OCI-LY7 (cell line): ENCODE measurements around the gene SPATS2L. TPM values are rescaled to one million over a fixed set of nuclear protein-coding genes. Genes with fewer than 3 reads are reported as not detected.

Source experiments
- BruUV-seq: library from RNA; stranded (reverse); fragments of 400-500 nt; replicated peaks from 2 replicates; lab custom pipeline; 2021; lab: Mats Ljungman, UMichigan
- CTCF ChIA-PET: fragments of 300-600 bp; sonication (Branson Sonifier 250); formaldehyde crosslinking; loops from one replicate; lab custom pipeline; 2022; ENCODE audit warnings: antibody characterized with exemption; ENCODE audit not compliant: unreplicated experiment; lab: Charles Lee
- POLR2A ChIA-PET: fragments of 300-600 bp; sonication (Branson Sonifier 250); formaldehyde crosslinking; loops from one replicate; lab custom pipeline; 2022; ENCODE audit warnings: antibody characterized with exemption; lab: Charles Lee
- DNase-seq: peaks from one replicate; pipeline ENCODE4 v3.0.0-alpha.2; 2015; ENCODE audit warnings: low spot score
- H2AFZ ChIP-seq: fragments of 200-600 bp; sonication (generic), shearing (Covaris generic); 2 replicates; pipeline ENCODE4 v1.6.1; 2014; ENCODE audit warnings: mild to moderate bottlenecking, antibody characterized with exemption, low read length, moderate library complexity
- H3K27ac ChIP-seq: fragments of 200-600 bp; sonication (generic); 2 replicates; pipeline ENCODE4 v1.5.1; 2014; ENCODE audit warnings: mixed run types, low read depth, mild to moderate bottlenecking, moderate library complexity, low read length, inconsistent platforms; ENCODE audit not compliant: poor library complexity, severe bottlenecking
- H3K36me3 ChIP-seq: fragments of 200-600 bp; sonication (generic); 2 replicates; pipeline ENCODE4 v1.6.1; 2014; ENCODE audit warnings: mild to moderate bottlenecking, antibody characterized with exemption, low read length, moderate library complexity, mixed read lengths; ENCODE audit not compliant: insufficient read depth
- H3K4me1 ChIP-seq: fragments of 200-600 bp; sonication (generic); 2 replicates; pipeline ENCODE4 v1.5.1; 2014; ENCODE audit warnings: mild to moderate bottlenecking, low read length; ENCODE audit not compliant: insufficient read depth, poor library complexity, severe bottlenecking
- H3K4me2 ChIP-seq: fragments of 200-600 bp; sonication (generic); 2 replicates; pipeline ENCODE4 v1.6.1; 2014; ENCODE audit warnings: mild to moderate bottlenecking, low read length
- H3K4me3 ChIP-seq: fragments of 200-600 bp; sonication (generic); 2 replicates; pipeline ENCODE4 v1.5.1; 2014; ENCODE audit warnings: mild to moderate bottlenecking, low read depth, low read length; ENCODE audit not compliant: poor library complexity, severe bottlenecking
- H3K79me2 ChIP-seq: fragments of 200-600 bp; sonication (generic); 2 replicates; pipeline ENCODE4 v1.6.1; 2016; ENCODE audit warnings: low read depth, mild to moderate bottlenecking, low read length, moderate library complexity, mixed read lengths; ENCODE audit not compliant: insufficient read depth
- H3K9me2 ChIP-seq: fragments of 200-600 bp; sonication (generic); 2 replicates; pipeline ENCODE4 v1.6.1; 2016; ENCODE audit warnings: mild to moderate bottlenecking, low read length, mixed read lengths; ENCODE audit not compliant: insufficient read depth
- H3K9me3 ChIP-seq: fragments of 200-600 bp; sonication (generic); 2 replicates; pipeline ENCODE4 v1.6.1; 2014; ENCODE audit warnings: mild to moderate bottlenecking, mixed run types, low read length, mixed read lengths
- H4K20me1 ChIP-seq: fragments of 200-600 bp; sonication (generic); 2 replicates; pipeline ENCODE4 v1.6.1; 2014; ENCODE audit warnings: mild to moderate bottlenecking, antibody characterized with exemption, low read length, moderate library complexity, mixed read lengths; ENCODE audit not compliant: insufficient read depth
- EZH2phosphoT487 ChIP-seq: fragments of 200-600 bp; sonication (generic); IDR thresholded peaks from 2 replicates; pipeline ENCODE4 v1.6.1; 2018; ENCODE audit warnings: low read depth, borderline replicate concordance, mild to moderate bottlenecking, mixed run types, antibody characterized with exemption, low read length, moderate library complexity, mixed read lengths
- intact Hi-C: fragments of 100-400 bp; cut with micrococcal nuclease; formaldehyde crosslinking; loops from one replicate; pipeline ENCODE4 v1.10.0; 2022; ENCODE audit not compliant: unreplicated experiment
- total RNA-seq, 2 experiments: library from RNA; depleted of rRNA in 1 of 2; stranded (reverse); fragments of >200 nt in 1 of 2; shearing (Covaris generic) in 1 of 2; gene quantifications; 2 replicates each; pipeline ENCODE4 v1.2.3, GENCODE V29; 2014 to 2022
- TF ChIP-seq, protein P1 (sequence below): fragments of 200-600 bp; sonication (generic); conservative IDR thresholded peaks from 2 replicates; pipeline ENCODE4 v1.5.1; 2014; ENCODE audit warnings: mild to moderate bottlenecking, antibody characterized with exemption, low read length, moderate library complexity, mixed read lengths

The SPATS2L gene
- total RNA-seq, 2 experiments from 2014 or later: 3.1 to 5.2 TPM

DNA sequence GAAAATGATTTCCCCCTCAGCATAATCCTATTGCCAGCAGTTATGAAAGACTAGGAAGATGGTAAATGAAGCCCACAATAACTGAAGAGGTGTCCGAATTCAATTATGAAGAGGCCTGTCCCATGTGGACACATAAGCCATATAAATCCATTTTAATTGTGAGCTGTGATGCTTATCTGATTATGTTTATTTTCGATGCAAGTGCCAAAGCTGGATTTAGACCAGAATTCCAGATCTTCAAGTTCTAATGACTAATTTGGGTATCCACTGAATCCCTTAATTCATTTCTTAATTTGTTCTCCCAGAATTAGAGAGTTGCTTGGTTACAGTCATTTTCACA is 24.5 kb downstream of the SPATS2L start:
- TF ChIP-seq EZH2phosphoT487: no peak
- TF ChIP-seq, protein P1, sequence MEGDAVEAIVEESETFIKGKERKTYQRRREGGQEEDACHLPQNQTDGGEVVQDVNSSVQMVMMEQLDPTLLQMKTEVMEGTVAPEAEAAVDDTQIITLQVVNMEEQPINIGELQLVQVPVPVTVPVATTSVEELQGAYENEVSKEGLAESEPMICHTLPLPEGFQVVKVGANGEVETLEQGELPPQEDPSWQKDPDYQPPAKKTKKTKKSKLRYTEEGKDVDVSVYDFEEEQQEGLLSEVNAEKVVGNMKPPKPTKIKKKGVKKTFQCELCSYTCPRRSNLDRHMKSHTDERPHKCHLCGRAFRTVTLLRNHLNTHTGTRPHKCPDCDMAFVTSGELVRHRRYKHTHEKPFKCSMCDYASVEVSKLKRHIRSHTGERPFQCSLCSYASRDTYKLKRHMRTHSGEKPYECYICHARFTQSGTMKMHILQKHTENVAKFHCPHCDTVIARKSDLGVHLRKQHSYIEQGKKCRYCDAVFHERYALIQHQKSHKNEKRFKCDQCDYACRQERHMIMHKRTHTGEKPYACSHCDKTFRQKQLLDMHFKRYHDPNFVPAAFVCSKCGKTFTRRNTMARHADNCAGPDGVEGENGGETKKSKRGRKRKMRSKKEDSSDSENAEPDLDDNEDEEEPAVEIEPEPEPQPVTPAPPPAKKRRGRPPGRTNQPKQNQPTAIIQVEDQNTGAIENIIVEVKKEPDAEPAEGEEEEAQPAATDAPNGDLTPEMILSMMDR: no peak
- no peaks in the 10 kb centered on the region for H3K9me2 ChIP-seq
- no peak for DNase-seq
- no peaks in the 10 kb centered on the region for H4K20me1 ChIP-seq
- H3K9me3 ChIP-seq: no peaks in the 10 kb centered on the region
- no peak overlapping the region for H2AFZ ChIP-seq
- no peak overlapping the region for H3K4me2 ChIP-seq
- H3K27ac ChIP-seq: no peak overlapping the region
- peaks cover 11% of the 10 kb centered on the region for H3K4me1 ChIP-seq
- BruUV-seq: no TSS peak
- intact Hi-C loops: no loop called here
- ChIA-PET CTCF (no interaction called here), POLR2A (interaction anchor here (0.6 kb wide), 2 partner anchors 42 to 144 kb away, joined by 3 to 6 read pairs; no protein-coding TSS in a partner anchor)
- no peak overlapping the region for H3K4me3 ChIP-seq
- no peaks in the 10 kb centered on the region for H3K79me2 ChIP-seq
- H3K36me3 ChIP-seq: no peaks in the 10 kb centered on the region

- intact Hi-C loops: no loop called here
- H3K79me2 ChIP-seq: no peaks in the 10 kb centered on the region
- POLR2A ChIA-PET: interaction anchor here (1.2 kb wide), 1 partner anchor 88 kb away, joined by 3 read pairs; no protein-coding TSS in a partner anchor
- peaks cover under 1% of the 10 kb centered on the region for H3K4me1 ChIP-seq
- no peaks in the 10 kb centered on the region for H3K9me2 ChIP-seq
- no peaks in the 10 kb centered on the region for H3K36me3 ChIP-seq
- no peak for DNase-seq
- no peak overlapping the region for H3K4me2 ChIP-seq
- no peak overlapping the region for H3K4me3 ChIP-seq
- no peak overlapping the region for H3K27ac ChIP-seq
- no peaks in the 10 kb centered on the region for H4K20me1 ChIP-seq
- CTCF ChIA-PET: no interaction called here
- BruUV-seq: no TSS peak
- no peak overlapping the region for H2AFZ ChIP-seq
- no peak for TF ChIP-seq EZH2phosphoT487
- TF ChIP-seq, protein P1: no peak
- no peaks in the 10 kb centered on the region for H3K9me3 ChIP-seq
Observed at GRCh38 chr2:200335657-200336056, 29.2 kb downstream of the SPATS2L start.

- no peaks in the 10 kb centered on the region for H4K20me1 ChIP-seq
- H3K4me1 ChIP-seq: no peaks in the 10 kb centered on the region
- H3K36me3 ChIP-seq: no peaks in the 10 kb centered on the region
- no peak overlapping the region for H3K4me3 ChIP-seq
- no peak for TF ChIP-seq EZH2phosphoT487
- TF ChIP-seq, protein P1: no peak
- H3K4me2 ChIP-seq: no peak overlapping the region
- no peak overlapping the region for H3K27ac ChIP-seq
- no peak for DNase-seq
- no TSS peak for BruUV-seq
- H2AFZ ChIP-seq: no peak overlapping the region
- ChIA-PET CTCF (no interaction called here), POLR2A (interaction anchor here (0.6 kb wide), 1 partner anchor 28 kb away, joined by 3 read pairs; no protein-coding TSS in a partner anchor)
- intact Hi-C loops: no loop called here
- no peaks in the 10 kb centered on the region for H3K9me3 ChIP-seq
- no peaks in the 10 kb centered on the region for H3K9me2 ChIP-seq
- no peaks in the 10 kb centered on the region for H3K79me2 ChIP-seq
Observed at GRCh38 chr2:200336980-200337615, 30.6 kb downstream of the SPATS2L start.
